NCI-H1694 (cell line): ENCODE data around the gene INPP5J.
"Not testable (repeated sequence)": the region's sequence is repeated elsewhere in the genome, so short reads cannot be mapped to it uniquely, and the experiment has no call there.

ENCODE experiments used
- DNase-seq: peaks from one replicate; lab custom pipeline; 2025; lab: John Stamatoyannopoulos, UW

The INPP5J gene

GRCh38 chr22:31086703-31087330 is 35.9 kb upstream of the INPP5J start:
- DNase-seq = no peak

- no peak for DNase-seq
Measured at GRCh38 chr22:31087744-31088215, 35.0 kb upstream of the INPP5J start.

- no peak for DNase-seq
Measured at GRCh38 chr22:31088233-31088986, 34.4 kb upstream of the INPP5J start.

GRCh38 chr22:31089160-31090100 is 33.3 kb upstream of the INPP5J start:
- DNase-seq = peak; percentile 20

GRCh38 chr22:31090217-31091085 is 32.3 kb upstream of the INPP5J start:
- no peak for DNase-seq

- no peak for DNase-seq
Measured at GRCh38 chr22:31091106-31091975, 31.4 kb upstream of the INPP5J start.

GRCh38 chr22:31092161-31092560 is 30.6 kb upstream of the INPP5J start:
- no peak for DNase-seq

GRCh38 chr22:31093086-31093850 is 29.5 kb upstream of the INPP5J start:
- no peak for DNase-seq

GRCh38 chr22:31094021-31094551 is 28.7 kb upstream of the INPP5J start:
- peak; percentile 54 for DNase-seq

GRCh38 chr22:31094741-31095140 is 28.0 kb upstream of the INPP5J start:
- no peak for DNase-seq

- DNase-seq = no peak
Measured at GRCh38 chr22:31095637-31096249, 27.0 kb upstream of the INPP5J start.

- DNase-seq = no peak
Measured at GRCh38 chr22:31096657-31097279, 26.0 kb upstream of the INPP5J start.

GRCh38 chr22:31097539-31097938 is 25.2 kb upstream of the INPP5J start:
- DNase-seq = not testable (repeated sequence)

GRCh38 chr22:31097941-31098631 is 24.7 kb upstream of the INPP5J start:
- no peak for DNase-seq

- no peak for DNase-seq
Measured at GRCh38 chr22:31098632-31099110, 24.1 kb upstream of the INPP5J start.

- no peak for DNase-seq
Measured at GRCh38 chr22:31099386-31099785, 23.4 kb upstream of the INPP5J start.

- no peak for DNase-seq
Measured at GRCh38 chr22:31099841-31100761, 22.7 kb upstream of the INPP5J start.
